Measurements from ENCODE around the gene TGM6.
A peak's percentile ranks its signal among the peaks of the same experiment; 100 is the strongest.

The TGM6 gene

DNA sequence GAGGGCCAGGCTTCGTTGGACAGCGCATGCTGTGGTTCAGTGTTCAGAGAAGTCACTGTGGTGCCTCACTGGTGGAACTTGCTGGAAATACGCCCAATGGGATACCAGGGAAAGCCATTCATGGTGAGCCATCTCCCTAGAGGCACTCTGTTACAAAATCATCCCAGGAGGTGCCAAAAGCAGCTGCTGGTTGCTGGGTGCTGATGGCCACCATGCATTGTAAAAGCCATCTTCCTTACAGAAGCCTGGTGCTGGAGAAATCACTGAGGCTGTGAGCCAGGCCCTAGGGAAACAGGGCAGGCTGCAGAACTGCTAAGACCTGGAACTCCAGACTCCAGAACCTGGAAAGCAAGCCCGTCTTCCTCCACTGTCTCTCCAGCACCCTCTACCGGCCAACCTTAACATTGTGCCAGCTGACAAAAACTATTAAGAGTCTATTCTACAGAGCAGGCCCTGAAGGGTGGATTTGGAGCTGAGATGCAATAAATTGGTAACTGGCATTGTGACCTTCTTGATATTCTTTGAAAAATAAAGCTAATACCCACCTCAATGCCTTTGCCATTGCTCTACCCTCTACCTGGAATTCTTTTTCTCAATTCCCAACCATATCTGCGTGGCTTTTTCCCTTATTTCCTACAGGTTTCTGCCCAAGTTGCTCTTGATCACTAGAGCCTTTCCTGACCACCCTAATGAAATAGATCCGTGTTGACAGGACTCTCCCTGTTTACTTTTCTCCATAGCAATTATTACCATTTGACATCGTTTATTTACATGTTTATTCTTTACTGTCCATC is 71.4 kb downstream of the TGM6 start:
- no peak for TF ChIP-seq GABPA (IDR thresholded peaks at IDR 0.05; ENCODE audit: low read depth)
- TF ChIP-seq CTCF (IDR thresholded peaks at IDR 0.05; ENCODE audit: insufficient read depth, low read length) = peak; percentile 80
- H3K4me3 ChIP-seq (replicated peaks; ENCODE audit: insufficient read depth, low read length) = no peak overlapping the region
- H3K27ac ChIP-seq (replicated peaks) = no peak overlapping the region
- no peaks in the 10 kb centered on the region for H3K27me3 ChIP-seq (ENCODE audit: insufficient read depth, poor library complexity, severe bottlenecking)
- DNase-seq (ENCODE audit: low read depth in 1 of 2, low spot score in 1 of 2) = peak in 1 of 2 experiments; percentile 68

- DNase-seq (ENCODE audit: low read depth in 1 of 2, low spot score in 1 of 2) = no peak
- H3K4me3 ChIP-seq (replicated peaks; ENCODE audit: insufficient read depth, low read length) = no peak overlapping the region
- no peak overlapping the region for H3K27ac ChIP-seq (replicated peaks)
- no peak for TF ChIP-seq POLR2AphosphoS5 (IDR thresholded peaks at IDR 0.05; ENCODE audit: low read depth)
- no peak for TF ChIP-seq CTCF (IDR thresholded peaks at IDR 0.05; ENCODE audit: insufficient read depth, low read length)
- no peaks in the 10 kb centered on the region for H3K27me3 ChIP-seq (ENCODE audit: insufficient read depth, poor library complexity, severe bottlenecking)
These were observed 73.1 kb downstream of the TGM6 start for GRCh38 chr20:2453792-2454191.

DNA sequence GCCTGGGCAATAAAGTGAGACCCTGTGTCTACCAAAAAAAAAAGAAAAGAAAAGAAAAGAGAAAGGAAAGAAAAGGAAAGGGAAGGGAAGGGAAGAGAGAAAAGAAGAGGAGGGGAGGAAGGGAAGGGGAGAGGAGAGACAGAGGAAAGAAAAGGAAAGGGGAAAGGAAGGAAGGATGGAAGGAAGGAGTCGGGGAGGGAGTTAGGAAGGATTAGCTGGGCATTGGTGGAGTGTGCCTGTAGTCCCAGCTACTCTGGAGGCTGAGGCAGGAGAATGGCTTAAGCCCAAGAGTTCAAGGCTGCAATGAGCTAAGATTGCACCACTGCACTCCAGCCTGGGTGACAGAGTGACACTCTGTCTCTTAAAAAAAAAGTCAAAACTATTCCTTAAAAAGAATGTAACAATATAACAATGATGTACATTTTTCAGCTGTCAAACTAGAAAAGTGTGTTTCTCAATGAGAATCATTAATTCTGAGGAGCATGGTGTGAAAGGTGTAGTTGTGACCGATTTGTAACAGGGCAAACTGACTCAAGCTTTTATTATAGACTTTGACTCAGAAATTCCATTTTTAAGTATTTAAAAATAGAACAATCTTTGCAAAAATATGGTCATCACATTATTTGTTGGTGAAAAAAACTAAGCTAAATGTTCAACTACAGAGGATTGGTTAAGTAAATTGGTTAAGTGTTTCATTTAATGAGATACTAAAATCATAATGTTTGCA is 75.2 kb downstream of the TGM6 start:
- DNase-seq (ENCODE audit: low read depth in 1 of 2, low spot score in 1 of 2) = no peak
- H3K27me3 ChIP-seq (ENCODE audit: insufficient read depth, poor library complexity, severe bottlenecking) = no peaks in the 10 kb centered on the region
- no peak overlapping the region for H3K27ac ChIP-seq (replicated peaks)
- H3K4me3 ChIP-seq (replicated peaks; ENCODE audit: insufficient read depth, low read length) = no peak overlapping the region
- no peak for TF ChIP-seq POLR2AphosphoS5 (IDR thresholded peaks at IDR 0.05; ENCODE audit: low read depth)
- no peak for TF ChIP-seq GABPA (IDR thresholded peaks at IDR 0.05; ENCODE audit: low read depth)
- TF ChIP-seq, protein P1, sequence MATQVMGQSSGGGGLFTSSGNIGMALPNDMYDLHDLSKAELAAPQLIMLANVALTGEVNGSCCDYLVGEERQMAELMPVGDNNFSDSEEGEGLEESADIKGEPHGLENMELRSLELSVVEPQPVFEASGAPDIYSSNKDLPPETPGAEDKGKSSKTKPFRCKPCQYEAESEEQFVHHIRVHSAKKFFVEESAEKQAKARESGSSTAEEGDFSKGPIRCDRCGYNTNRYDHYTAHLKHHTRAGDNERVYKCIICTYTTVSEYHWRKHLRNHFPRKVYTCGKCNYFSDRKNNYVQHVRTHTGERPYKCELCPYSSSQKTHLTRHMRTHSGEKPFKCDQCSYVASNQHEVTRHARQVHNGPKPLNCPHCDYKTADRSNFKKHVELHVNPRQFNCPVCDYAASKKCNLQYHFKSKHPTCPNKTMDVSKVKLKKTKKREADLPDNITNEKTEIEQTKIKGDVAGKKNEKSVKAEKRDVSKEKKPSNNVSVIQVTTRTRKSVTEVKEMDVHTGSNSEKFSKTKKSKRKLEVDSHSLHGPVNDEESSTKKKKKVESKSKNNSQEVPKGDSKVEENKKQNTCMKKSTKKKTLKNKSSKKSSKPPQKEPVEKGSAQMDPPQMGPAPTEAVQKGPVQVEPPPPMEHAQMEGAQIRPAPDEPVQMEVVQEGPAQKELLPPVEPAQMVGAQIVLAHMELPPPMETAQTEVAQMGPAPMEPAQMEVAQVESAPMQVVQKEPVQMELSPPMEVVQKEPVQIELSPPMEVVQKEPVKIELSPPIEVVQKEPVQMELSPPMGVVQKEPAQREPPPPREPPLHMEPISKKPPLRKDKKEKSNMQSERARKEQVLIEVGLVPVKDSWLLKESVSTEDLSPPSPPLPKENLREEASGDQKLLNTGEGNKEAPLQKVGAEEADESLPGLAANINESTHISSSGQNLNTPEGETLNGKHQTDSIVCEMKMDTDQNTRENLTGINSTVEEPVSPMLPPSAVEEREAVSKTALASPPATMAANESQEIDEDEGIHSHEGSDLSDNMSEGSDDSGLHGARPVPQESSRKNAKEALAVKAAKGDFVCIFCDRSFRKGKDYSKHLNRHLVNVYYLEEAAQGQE (IDR thresholded peaks at IDR 0.05; ENCODE audit: insufficient replicate concordance, low read depth) = no peak
- no peak for TF ChIP-seq CTCF (IDR thresholded peaks at IDR 0.05; ENCODE audit: insufficient read depth, low read length)
- TF ChIP-seq SPI1 (IDR thresholded peaks at IDR 0.05; ENCODE audit: borderline replicate concordance, low read depth) = no peak

GRCh38 chr20:2458919-2459499 is 78.3 kb downstream of the TGM6 start:
- DNase-seq (ENCODE audit: low read depth in 1 of 2, low spot score in 1 of 2) = no peak
- Histone ChIP-seq H3K4me3 (replicated peaks; ENCODE audit: insufficient read depth, low read length) (no peak overlapping the region), H3K27ac (replicated peaks) (no peak overlapping the region), H3K27me3 (ENCODE audit: insufficient read depth, poor library complexity, severe bottlenecking) (no peaks in the 10 kb centered on the region)
- TF ChIP-seq SPI1 (IDR thresholded peaks at IDR 0.05; ENCODE audit: borderline replicate concordance, low read depth) (no peak), POLR2AphosphoS5 (IDR thresholded peaks at IDR 0.05; ENCODE audit: low read depth) (peak; percentile 54; the same call in 1 of the 2 replicates), GABPA (IDR thresholded peaks at IDR 0.05; ENCODE audit: low read depth) (no peak)

Data from HL-60 (cell line).